Mucosa of gallbladder (tissue), 1 donor: ENCODE results near the gene USP48. TPM values are rescaled to one million over a fixed set of nuclear protein-coding genes. Genes with fewer than 3 reads are reported as not detected.
"Not testable (repeated sequence)": the region's sequence is repeated elsewhere in the genome, so short reads cannot be mapped to it uniquely, and the experiment has no call there.

Experiments
- DNase-seq: peaks from one replicate; pipeline ENCODE4 v3.0.0-alpha.2; 2020; ENCODE audit warnings: low spot score
- total RNA-seq: library from RNA; stranded (reverse); gene quantifications from one replicate; pipeline ENCODE4 v1.2.1, GENCODE V29; 2021
- donor health status: DM: no; HTN: no; CAD: no.

USP48 gene
- total RNA-seq, 1 donor from 2014 or later = 62.9 TPM

DNA sequence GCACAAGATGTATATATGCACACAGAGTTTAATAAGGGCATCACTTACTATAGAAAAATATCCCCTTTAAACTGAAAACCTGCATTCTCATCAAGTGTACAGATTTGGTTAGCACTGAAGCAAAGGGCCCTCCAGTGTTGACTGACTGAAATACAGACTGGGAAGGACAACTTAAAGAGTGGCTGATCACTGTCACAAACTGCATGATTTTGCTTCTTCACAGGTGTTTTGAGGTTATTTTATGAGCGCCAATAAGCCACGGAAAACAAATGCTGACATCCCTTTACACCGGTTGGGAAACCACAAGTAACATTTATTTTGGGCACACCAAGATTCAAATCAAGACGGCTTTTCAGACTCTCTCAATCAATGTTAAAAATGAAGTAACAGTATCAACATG is 82.9 kb downstream of the USP48 start:
- no peak for DNase-seq

DNA sequence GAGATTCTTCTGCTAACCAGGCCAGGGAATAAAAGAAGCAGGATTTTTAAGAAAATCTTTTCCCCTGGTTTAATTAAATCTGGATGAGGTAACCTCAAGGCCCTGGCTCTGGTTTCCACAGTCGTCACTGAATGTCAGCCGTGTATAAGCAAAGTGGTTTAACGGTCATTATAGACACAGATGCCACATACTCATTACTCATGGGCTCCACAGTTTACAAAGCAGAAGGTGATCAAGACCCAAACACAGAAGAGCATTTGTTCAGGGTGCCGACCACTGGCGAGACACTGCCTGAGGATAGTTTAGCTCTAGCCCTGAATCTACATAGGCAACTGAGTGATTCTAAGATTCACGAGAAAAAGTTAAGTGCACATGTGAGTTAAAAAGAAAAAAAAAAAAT is 86.0 kb downstream of the USP48 start:
- no peak for DNase-seq

DNA sequence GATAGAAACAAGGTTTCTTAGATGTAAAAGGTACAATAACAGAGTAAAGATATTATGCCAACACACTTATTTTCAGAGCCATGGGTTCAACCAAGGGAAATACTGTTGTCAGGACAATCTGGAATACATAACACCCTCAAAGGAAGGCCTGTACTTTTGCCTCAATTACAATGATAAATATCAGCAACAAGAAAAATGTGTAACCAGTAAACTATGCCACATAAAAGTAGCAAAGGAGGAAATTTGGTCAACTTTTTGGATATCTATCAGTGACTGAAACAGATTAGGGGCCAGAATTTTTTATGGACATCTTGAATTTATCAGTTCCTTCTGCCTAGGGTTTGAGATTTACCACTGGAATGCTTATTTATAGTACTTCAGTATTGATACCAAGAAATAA is 89.2 kb downstream of the USP48 start:
- DNase-seq = no peak

DNA sequence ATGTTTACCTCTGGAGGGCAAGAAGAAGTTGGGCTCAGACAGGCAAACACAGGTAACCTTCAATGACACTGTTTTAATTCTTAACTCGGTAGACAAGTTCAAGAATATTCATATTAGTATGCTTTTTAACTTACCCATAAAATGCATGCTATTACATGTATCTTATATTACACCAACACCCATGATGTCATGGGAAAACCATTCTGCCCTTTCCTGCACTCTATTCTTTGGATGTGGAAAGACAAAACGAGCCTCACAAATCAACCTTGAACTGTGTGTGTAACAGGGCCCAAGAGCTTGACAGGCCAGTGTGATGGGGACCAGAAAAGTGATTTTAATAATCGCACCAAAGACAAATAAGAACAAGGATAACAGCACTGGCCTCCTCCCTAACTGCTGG is 91.2 kb downstream of the USP48 start:
- no peak for DNase-seq

DNA sequence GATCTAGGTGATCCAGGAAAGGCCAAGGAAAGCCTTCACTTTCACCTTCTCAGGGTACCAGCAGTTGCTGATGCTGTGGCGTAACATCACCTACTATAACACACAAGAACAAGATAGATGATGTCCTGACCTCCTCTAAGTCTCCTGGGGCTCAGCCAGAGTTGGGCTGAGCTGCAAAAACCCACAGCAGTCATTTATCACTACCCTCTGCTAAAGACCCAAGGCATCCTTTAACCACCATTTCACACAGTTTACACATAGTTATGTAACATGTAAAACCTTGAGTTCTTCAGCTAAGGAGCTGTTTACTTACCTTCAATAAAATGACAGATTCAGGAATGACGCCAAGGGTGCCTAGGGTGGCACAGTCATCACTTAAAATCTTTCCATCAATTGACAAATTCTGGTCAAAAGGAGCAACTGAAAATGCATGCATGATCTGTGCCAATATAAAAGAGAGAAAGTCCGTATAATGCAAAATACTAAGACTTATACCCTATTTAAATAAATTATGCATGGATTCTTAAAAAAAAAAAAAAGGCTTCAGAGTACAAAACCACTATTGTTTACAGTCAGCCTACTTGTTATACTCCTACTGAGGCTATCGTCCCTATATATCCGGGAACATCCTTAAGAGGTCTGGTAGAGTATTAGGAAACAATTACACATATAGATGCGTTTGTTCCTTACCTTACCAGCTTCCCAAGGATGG is 93.1 kb downstream of the USP48 start:
- DNase-seq = no peak

DNA sequence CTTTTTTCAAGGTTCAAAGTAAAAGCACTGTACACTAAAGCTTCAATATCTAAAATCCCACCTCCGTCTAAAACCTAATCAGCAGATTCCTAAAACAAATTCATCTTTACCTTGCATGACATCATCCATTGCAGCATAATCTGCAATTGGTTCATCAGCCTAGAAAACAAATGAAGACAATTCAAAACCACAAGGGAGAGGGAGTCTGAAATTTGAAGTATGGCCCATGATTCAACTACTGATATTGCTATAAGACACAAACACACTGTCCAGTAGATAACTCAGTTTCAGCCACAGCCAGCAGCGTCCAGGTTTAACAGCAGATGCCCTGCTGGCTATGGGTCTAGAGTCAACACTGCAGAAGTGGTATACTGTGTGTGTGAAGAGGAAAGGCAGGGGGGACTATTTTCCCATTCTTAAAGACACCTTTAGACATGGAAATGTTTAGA is 95.8 kb downstream of the USP48 start:
- DNase-seq = no peak

DNA sequence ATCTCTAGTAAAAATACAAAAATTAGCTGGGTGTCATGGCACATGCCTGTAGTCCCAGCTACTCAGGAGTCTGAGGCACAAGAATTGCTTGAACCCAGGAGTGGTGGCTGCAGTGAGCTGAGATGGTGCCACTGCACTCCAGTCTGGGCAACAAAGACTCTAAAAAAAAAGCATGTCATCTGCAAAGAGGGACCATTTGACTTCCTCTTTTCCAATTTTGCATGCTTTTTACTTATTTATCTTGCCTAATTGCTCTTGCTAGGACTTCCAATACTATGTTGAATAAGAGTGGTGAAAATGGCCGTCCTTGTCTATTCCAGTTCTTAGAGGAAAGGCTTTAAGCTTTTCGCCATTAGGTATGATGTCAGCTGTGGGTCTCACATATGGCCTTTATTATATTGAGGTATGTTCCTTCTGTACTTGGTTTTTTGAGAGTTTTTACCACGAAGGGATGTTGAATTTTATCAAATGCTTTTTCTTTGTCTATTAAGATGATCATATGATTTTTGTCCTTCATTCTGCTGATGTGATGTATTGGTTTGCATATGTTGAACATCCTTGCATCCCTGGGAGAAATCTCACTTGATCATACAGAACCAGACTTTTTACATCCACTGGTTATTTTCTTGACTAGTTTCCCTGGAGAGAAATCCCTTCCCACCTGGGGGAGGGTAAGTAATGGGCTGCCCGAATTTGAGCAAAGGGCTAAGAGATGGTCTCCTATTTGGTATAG is 96.8 kb downstream of the USP48 start:
- no peak for DNase-seq

DNA sequence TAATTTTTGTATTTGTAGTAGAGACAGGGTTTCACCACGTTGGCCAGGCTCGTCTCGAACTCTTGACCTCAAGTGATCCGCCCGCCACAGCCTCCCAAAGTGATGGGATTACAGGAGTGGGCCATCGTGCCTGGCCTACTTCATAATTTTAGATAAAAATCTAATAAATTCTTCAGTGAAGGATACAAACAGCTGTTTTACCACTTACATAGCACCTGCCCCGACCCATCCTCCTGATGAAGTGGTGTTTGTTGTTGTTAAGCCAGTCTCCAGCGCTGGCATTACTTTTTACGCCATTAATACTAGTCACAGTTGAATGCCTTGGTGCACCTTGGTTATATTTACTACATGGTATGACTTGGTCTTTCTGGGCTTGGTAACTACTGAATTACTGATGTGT is 101.5 kb downstream of the USP48 start:
- DNase-seq = no peak

DNA sequence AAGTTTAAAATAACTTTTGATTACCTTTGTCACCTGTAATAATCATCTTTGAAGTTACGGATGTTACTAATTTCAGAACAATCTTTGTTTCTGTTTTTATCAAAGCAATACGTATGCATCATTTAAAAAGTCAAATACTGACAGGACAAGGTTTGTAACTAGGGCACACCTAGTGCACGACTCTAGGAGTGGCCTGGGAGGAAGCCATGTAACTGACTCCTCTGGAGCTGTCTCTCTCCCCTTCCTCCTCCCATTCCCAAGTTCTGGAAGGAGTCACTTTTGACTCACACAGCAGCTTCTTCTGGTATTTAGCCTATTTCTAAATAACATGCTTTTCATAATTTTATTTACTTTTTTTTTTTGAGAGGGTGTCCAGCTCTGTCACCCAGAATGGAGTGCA is 102.0 kb downstream of the USP48 start:
- no peak for DNase-seq

DNA sequence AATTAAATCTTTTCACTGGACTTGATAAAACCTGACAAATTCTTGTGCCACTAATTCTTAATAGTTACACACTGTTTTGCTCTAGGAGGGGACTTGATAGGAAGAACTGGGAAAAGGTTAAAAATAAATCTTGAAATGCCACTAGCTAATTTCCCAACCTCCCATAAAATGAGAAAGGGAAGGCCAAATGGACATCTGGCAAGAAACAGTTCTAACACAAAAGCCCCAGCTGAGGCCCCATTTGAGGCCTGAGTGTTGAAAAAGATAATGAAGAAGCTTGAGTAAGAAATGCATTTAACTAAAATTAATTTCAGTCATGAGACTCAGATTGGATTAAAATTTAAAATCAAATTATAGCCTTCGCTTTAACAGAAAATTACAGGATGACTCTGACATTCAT is 102.6 kb downstream of the USP48 start:
- DNase-seq = no peak

DNA sequence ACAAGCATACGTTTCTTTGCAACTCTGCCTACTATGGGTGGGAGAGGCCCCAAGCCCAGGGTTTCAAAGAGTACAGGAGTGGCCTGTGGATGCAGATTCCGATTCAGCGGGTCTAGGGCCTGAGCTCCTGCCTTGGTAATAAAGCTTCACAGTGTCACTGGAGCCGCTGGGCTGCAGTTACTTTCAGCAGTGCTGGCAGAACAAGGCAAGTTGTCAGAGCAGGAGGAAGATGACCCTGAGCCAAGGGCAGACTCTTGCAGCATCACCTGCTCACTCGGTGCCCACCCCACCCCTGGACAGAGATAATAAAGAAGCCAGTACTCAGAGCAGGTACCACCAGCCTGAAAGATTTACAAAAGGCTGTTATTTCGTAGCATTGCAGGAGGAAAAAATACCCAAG is 105.8 kb downstream of the USP48 start:
- DNase-seq = no peak

DNA sequence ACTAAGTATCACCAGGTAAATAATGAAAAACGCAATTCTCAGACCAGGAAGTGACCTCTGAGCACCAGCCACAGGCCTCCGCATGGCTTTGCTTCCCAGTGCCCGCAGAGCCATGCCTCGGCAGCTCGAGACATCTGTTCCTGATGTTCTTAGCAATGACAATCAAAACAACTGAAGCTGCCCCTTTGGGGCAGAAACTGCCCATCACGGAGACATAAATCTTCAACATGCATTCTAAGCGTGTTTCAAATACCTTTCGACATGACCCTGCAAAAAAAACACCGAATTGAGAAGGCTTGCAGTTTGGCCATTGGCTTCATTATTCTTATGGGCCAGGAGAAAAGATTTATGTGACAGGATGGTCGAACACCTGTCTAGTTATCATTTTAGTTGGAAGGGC is 108.0 kb downstream of the USP48 start:
- no peak for DNase-seq

DNA sequence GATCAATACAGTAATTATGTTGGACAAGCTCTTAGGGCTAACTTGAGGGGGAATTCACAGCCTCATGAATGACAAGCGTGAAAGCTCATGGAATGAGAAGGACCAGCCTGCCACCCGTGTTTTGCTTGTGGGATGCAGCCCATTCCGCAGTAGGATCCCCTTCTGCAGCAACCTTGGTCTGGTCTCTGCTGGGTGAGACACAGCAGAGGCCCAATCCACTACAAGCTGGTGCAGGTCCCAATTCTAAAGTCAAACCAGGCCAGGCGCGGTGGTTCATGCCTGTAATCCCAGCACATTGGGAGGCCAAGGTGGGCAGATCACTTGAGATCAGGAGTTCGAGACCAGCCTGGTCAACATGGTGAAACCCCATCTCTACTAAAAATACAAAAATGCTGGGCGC is 109.1 kb downstream of the USP48 start:
- not testable (repeated sequence) for DNase-seq

DNA sequence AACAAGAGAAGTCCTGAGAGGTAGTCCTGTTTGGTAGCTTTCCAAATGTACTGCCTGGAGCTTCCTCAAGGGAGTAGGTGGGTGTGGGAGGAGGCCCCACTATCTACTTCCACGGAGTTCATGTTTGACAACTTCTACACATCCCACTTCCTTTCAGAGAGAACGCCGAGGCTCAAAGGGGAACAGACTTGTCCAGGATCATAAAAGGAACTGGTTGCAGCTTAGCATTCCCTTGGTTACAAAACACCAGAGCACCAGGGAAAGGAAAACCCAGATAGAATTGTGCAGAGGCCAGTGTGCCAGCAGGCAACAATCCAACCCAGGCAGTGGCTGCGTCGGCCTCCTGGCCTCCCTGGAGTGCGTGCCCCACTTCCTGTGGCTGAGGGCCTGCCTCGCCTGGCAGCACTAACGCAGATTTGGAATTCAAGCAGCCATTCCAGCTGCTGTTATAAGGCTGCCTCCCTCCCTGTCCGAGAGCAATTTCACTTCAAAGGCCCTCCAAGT is 109.6 kb downstream of the USP48 start:
- DNase-seq = peak; percentile 63

DNA sequence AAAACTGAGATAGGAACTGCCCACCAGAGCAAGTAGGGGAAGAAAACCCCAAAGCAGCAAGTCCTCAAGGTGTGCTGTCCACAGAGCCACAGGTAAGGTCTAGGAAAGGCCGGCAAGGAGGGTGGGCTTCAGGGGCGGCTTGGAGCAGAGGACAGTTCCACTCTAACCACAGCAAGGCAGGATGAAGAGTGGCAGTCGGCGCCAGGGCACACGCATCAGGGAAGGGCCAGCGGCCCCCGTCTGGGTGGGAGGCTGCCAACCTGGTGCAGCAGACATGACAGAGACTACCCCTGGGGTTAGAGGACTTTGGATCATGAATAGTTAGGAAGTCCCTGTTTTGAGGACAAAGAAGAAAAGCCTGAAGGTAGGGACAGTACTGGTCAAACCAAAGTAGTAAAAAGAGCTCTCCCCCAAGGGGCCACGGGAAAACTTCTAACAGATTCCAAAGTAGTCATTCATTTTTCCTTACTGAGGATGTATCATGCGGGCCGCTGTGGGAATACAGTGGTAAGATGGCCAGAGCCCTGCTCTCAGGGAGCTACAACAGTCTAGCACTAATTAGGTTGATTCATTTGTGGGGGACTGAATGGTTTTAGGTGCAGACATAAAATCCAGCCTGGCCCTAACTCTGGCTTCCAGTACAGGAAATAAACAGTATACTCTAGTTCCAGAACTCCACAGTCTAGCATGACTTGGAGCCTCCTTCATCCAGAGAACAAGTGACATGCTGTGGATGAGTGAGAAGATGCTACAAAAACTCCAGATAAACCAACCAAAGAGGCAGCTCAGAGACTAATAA is 110.3 kb downstream of the USP48 start:
- DNase-seq = no peak

DNA sequence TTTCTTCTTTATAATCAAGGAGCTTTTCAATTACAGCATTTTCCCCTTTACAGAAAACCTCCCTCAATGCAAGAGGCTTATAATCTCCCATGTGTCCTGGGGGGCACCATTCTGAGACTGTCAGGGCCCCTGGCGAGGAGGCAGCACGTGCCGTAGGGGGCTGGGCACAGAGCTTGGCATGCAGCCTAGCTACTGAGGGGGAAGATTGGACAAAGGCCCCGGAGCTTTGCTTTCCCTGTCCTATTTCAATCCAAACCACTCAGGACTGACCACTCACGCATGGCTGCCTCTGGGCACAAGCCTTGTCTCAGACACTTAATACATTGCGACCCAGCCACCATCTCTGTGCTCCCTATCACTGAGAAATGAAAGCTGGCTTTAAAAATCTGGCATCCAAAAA is 111.0 kb downstream of the USP48 start:
- no peak for DNase-seq

DNA sequence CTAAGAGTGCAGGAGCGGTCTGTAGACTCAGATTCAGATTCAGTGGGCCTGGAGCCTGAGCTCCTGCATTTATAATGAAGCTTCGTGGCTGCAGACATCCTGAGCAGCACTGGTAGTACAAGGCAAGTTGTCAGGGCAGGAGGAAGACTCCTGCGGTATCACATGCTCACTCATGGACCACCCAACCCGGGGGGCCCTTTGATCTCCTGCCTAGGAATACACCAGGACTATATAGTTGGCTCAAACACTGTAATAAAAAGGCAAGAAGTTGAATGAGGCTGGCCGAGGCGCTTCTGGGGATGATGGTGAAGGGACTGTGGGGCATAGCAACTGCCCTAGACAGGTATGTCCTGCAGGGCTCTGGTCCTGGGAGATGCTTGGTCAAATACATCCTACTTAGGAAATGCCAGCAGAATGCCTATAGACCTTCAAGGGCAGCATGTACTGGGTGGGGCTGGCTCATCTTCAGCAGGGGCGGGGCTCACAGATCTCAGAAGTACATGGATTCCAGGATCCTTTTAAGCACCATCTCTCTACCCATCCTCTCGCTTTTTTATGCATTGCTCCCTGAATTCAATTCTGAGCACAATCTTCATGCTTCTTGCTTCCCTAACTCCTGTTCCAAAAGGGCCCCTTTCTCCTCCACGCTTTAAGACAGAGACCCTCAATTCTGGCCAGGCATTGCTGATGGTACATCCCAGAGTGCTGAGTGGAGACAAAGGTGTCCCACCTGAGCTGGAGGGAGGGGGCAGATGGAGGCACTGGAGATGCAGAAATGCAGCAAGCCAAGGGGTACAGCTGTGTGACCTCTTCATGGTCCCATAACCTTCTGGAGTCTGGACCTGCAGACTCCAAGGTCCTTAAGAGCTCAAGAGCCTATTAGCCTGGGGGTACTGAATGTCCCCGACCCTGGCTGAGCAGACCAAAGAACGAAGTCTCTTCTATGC is 111.7 kb downstream of the USP48 start:
- no peak for DNase-seq

DNA sequence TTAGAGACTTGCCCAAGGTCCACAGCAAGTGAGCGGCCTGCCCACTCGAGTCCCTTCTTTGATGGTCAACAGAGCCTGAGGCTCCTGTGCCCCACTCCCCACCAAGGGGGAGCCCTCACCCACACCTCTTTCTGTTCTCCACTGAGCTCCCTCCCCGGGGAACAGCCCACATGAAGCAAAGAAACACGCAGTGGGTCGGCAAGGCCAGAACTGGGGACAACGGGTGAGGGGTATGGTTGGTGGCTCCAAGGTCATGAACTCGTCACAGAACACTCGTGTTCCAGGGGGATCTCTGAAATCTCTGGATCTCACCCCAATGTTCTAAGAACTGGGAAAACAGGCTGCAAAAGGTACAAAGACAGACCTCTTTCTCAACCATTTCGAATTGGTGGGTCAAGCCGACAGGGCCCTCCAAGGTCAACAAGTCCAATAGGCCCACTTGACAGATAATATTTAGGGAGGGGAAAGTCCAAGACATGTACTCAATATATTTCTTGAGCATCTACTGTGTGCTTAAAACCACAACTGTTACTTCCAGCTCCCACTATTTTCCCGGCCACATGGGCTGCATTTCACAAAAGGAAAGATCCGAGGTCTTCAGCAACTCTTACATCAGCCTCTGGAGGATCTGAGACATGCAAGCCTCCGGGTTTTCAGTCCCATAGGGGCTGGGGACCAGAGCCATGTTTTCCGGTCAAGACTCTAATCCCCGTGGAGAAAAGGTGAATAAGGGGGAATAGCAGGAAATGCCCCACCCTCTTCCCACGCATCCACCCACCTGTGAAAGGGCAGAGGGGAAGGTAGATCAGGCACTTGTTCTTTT is 112.7 kb downstream of the USP48 start:
- DNase-seq = no peak

DNA sequence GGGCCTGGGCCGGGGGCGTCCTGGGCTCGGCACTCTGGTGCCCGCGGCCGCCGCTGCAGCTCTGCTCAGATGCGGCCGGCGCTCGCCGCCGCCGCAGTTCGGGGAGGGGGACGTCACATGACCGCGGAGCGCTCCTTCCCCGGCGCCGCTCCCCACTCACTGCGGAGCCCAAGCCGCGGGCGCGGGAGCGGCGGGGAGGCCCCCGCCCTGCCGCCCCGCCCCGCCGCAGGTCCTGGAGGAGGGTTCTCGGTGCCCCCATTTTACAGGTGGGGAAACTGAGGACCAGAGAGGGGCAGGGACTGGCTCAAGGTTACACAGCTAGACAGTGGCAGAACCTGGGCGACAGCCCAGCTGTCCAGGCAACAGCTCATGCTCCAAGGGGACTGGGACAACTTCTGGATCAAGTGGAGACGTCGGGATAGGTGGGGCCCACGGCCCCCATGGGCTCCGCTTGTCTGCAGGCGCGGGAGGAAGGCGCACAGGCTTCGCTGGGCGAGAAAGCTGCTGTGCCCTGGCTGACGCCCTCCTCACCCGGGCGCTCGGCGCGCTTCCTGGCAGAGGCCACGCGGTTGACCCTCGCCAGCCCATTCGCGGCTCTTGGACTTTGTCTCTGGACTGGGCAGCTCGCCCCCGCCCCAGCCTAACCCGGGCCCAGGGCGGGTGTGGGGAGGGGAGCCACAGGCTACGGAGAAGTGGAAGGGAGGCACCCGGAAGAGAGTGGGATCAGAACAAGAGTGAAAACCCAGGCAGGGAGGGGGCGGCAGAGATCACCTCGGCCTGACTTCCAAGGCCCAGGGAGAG is 113.5 kb downstream of the USP48 start, which contains the start of gene RAP1GAP:
Gene RAP1GAP (minus strand): TSS at position 100 of the 801 bp plus-strand sequence. CDS start 49,325 bp downstream, outside the sequence.
- peak; percentile 52 for DNase-seq

DNA sequence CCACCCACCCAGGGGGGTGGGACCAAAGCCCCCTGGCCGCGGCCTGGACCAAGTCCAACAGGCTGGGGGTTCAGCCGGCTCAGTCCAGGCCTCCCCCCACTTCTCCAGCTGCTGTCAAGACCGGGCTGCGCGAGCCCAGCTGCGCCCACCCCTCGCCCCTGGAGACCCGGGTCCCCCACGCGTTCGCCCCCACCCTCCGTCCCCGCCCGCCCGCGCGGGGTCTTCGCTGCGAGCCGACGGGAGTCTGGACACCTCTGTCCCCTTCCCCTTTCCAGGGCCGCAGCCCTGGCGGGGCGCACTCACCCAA is 114.0 kb downstream of the USP48 start:
- DNase-seq = no peak
